GM18520 (cell line): ENCODE data around the gene BNC1.

Experiments used
- ATAC-seq: cut with Tn5 transposase; IDR thresholded peaks from one replicate; pipeline ENCODE4 v1.9.1; 2021; ENCODE audit not compliant: unreplicated experiment

BNC1 gene

GRCh38 chr15:83284559-83285283, at the start of gene BNC1:
BNC1 (minus strand) TSS chr15:83284664; CDS start chr15:83284628, 36 bp downstream.
- ATAC-seq: no peak

GRCh38 chr15:83327041-83327440, 42.6 kb upstream of the BNC1 start:
- no peak for ATAC-seq

- ATAC-seq: no peak
Measured at GRCh38 chr15:83324799-83325198, 40.3 kb upstream of the BNC1 start.

- ATAC-seq: no peak
Measured at GRCh38 chr15:83323296-83323711, 38.8 kb upstream of the BNC1 start.

- ATAC-seq: no peak
Measured at GRCh38 chr15:83322691-83323090, 38.2 kb upstream of the BNC1 start.

GRCh38 chr15:83322061-83322460, 37.6 kb upstream of the BNC1 start:
- ATAC-seq: no peak

- ATAC-seq: no peak
Measured at GRCh38 chr15:83320844-83321243, 36.4 kb upstream of the BNC1 start.

GRCh38 chr15:83320404-83320803, 35.9 kb upstream of the BNC1 start:
- ATAC-seq: no peak

- no peak for ATAC-seq
Measured at GRCh38 chr15:83319771-83320170, 35.3 kb upstream of the BNC1 start.

- no peak for ATAC-seq
Measured at GRCh38 chr15:83318861-83319415, 34.5 kb upstream of the BNC1 start.

GRCh38 chr15:83318036-83318435, 33.6 kb upstream of the BNC1 start:
- ATAC-seq: no peak

- no peak for ATAC-seq
Measured at GRCh38 chr15:83312071-83312470, 27.6 kb upstream of the BNC1 start.

GRCh38 chr15:83310521-83311456, 26.3 kb upstream of the BNC1 start:
- ATAC-seq: no peak

- no peak for ATAC-seq
Measured at GRCh38 chr15:83308671-83309070, 24.2 kb upstream of the BNC1 start.

GRCh38 chr15:83306561-83306960, 22.1 kb upstream of the BNC1 start:
- ATAC-seq: no peak

- no peak for ATAC-seq
Measured at GRCh38 chr15:83305704-83306291, 21.3 kb upstream of the BNC1 start.

GRCh38 chr15:83304861-83305703, 20.6 kb upstream of the BNC1 start:
- ATAC-seq: no peak

GRCh38 chr15:83303535-83303934, 19.1 kb upstream of the BNC1 start:
- no peak for ATAC-seq

- no peak for ATAC-seq
Measured at GRCh38 chr15:83300826-83301225, 16.4 kb upstream of the BNC1 start.

GRCh38 chr15:83299462-83299861, 15.0 kb upstream of the BNC1 start:
- no peak for ATAC-seq
